ENCODE measurements around the gene TNRC6A. TPM values are rescaled to one million over a fixed set of nuclear protein-coding genes. Genes with fewer than 3 reads are reported as not detected.

Gene TNRC6A
- total and polyA plus RNA-seq, 10 of the 15 experiments (the other 5 are each of a cell fraction or from before 2014, with no cell fraction given) = 4.6 to 41.3 (median 29.7) TPM

- H3K4me2 ChIP-seq (ENCODE audit: control insufficient read depth, insufficient read depth) = no peak overlapping the region
- in situ Hi-C loops (cut with MboI) = no loop called here
- DNase-seq (ENCODE audit: low read depth, low spot score) (no peak), ATAC-seq (no peak; the same call in 2 of the 3 replicates), FAIRE-seq (no peak)
- H4K20me1 ChIP-seq (ENCODE audit: control insufficient read depth, insufficient read depth) = no peaks in the 10 kb centered on the region
- TF ChIP-seq TCF7 (IDR thresholded peaks at IDR 0.05; ENCODE audit: borderline replicate concordance) (no peak), ASH2L (IDR thresholded peaks at IDR 0.05; ENCODE audit: borderline replicate concordance, low read depth) (no peak), MEF2B (IDR thresholded peaks at IDR 0.05; ENCODE audit: partially characterized antibody, poor library complexity, severe bottlenecking) (no peak), HSF1 (IDR thresholded peaks at IDR 0.05; ENCODE audit: low read depth, low read length) (no peak), TCF3 (IDR thresholded peaks at IDR 0.05; ENCODE audit: borderline replicate concordance, insufficient read depth, low read depth, low read length) (no peak)
- intact Hi-C loops (cut with micrococcal nuclease; ENCODE audit: unreplicated experiment) = no loop called here
- CTCF ChIA-PET = interaction anchor here (1.5 kb wide), 1 partner anchor 10 kb away, joined by 3 read pairs; no protein-coding TSS in a partner anchor
- no peak overlapping the region for H3K27ac ChIP-seq (ENCODE audit: control insufficient read depth, insufficient read depth)
- no peaks in the 10 kb centered on the region for H3K79me2 ChIP-seq (ENCODE audit: control insufficient read depth, insufficient read depth, low read length)
- POLR2A ChIA-PET = interaction anchor here (0.6 kb wide), 1 partner anchor 217 kb away, joined by 3 read pairs; no protein-coding TSS in a partner anchor
- no peaks in the 10 kb centered on the region for H3K4me1 ChIP-seq (ENCODE audit: control insufficient read depth, insufficient read depth, low read length)
- RAD21 ChIA-PET (ENCODE audit: unreplicated experiment) = no interaction called here
- BruUV-seq (replicated peaks) = no TSS peak
- no peak overlapping the region for H3K4me3 ChIP-seq
- SMC1A ChIA-PET (ENCODE audit: uncharacterized antibody, unreplicated experiment) = interaction anchor here (0.8 to 1.2 kb wide), 2 partner anchors 10 to 457 kb away, joined by 3 read pairs; no protein-coding TSS in a partner anchor
- H2AFZ ChIP-seq (ENCODE audit: control insufficient read depth, low read depth, low read length) = no peak overlapping the region
- WGBS (ENCODE audit: insufficient coverage, insufficient replicate concordance, low lambda C conversion rate, missing lambda C conversion rate) = 37% methylated on average over 9 of the region's 9 CpGs
- no peaks in the 10 kb centered on the region for H3K36me3 ChIP-seq (ENCODE audit: control insufficient read depth in 2 of 2, insufficient read depth in 2 of 2, low read length in 1 of 2)
- no peaks in the 10 kb centered on the region for H3K27me3 ChIP-seq (replicated peaks in 1 of 2; ENCODE audit: control insufficient read depth in 2 of 2, insufficient read depth in 2 of 2, low read length in 1 of 2)
- H3K9ac ChIP-seq (ENCODE audit: control insufficient read depth, insufficient read depth, low read length) = no peak overlapping the region
- H3K9me3 ChIP-seq (replicated peaks; ENCODE audit: control insufficient read depth, insufficient read depth, low read length) = no peaks in the 10 kb centered on the region
These were observed 121.0 kb downstream of the TNRC6A start for GRCh38 chr16:24850289-24850938.
